HG02884 (cell line): ENCODE results near the gene ASRGL1.
"Not testable (repeated sequence)": the region's sequence is repeated elsewhere in the genome, so short reads cannot be mapped to it uniquely, and the experiment has no call there.

Source experiments
- ATAC-seq: cut with Tn5 transposase; IDR thresholded peaks from one replicate; pipeline ENCODE4 v1.9.1; 2021; ENCODE audit warnings: mild to moderate bottlenecking, moderate library complexity; ENCODE audit not compliant: unreplicated experiment

ASRGL1 gene

DNA sequence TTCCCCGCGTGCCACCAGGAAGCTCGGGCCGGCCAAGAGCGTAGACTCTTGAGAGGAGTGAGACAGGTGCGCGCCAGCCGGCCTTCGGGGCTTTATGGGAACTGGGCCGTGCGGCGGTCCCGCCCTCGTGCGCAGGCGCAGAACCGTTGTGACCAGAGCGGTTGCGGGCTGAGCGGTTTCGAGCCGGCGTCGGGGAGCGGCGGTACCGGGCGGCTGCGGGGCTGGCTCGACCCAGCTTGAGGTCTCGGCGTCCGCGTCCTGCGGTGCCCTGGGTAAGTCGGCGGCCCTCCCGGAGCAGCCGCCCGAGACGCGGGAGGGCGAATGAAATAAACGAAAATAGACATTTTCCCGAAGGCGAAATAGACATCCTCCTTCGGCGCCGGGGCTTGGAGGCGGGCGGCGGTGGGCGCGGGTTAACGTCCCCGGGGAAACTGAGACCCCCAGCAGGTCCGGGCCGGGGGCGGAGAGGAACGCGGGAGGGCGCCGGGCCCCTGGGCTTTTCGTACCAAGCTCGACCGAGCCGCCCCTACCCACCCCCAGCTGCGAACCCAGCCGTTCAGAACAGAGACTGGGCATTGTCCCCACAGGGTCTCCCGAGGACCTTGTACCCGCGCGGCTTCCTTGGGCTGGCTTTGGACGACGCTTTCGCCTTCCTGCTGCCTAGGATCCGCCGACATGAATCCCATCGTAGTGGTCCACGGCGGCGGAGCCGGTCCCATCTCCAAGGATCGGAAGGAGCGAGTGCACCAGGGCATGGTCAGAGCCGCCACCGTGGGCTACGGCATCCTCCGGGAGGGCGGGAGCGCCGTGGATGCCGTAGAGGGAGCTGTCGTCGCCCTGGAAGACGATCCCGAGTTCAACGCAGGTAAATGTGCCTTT is at the start of gene ASRGL1:
TSS of gene ASRGL1 (plus strand) at position 146 of the 879 bp plus-strand sequence. CDS start at position 676, 530 bp downstream.
- ATAC-seq = no peak

- no peak for ATAC-seq
These were observed 41.7 kb upstream of the ASRGL1 start for GRCh38 chr11:62295504-62295903.

- no peak for ATAC-seq
These were observed 38.3 kb upstream of the ASRGL1 start, which contains the start of gene SCGB1D4 for GRCh38 chr11:62298975-62299374. Gene SCGB1D4 (minus strand): TSS chr11:62299075. CDS start chr11:62299010, 65 bp downstream.

GRCh38 chr11:62306227-62306626 is 31.0 kb upstream of the ASRGL1 start:
- no peak for ATAC-seq

GRCh38 chr11:62307950-62308349 is 29.3 kb upstream of the ASRGL1 start:
- ATAC-seq = no peak

DNA sequence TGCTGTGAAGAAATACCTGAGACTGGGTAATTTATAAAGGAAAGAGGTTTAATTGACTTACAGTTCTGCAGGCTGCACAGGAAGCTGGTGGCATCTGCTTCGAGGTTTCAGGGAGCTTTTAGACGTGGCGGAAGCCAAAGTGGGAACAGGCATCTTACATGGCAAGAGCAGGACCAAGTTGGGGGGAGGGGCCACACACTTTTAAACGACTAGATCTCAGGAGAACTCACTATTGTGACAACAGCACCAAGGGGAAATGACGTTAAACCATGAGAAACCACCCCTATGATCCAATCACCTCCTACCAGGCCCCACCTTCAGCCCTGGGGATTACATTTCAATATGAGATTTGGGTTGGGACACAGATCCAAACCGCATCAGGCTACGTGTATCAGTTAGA is 27.3 kb upstream of the ASRGL1 start:
- ATAC-seq = no peak

DNA sequence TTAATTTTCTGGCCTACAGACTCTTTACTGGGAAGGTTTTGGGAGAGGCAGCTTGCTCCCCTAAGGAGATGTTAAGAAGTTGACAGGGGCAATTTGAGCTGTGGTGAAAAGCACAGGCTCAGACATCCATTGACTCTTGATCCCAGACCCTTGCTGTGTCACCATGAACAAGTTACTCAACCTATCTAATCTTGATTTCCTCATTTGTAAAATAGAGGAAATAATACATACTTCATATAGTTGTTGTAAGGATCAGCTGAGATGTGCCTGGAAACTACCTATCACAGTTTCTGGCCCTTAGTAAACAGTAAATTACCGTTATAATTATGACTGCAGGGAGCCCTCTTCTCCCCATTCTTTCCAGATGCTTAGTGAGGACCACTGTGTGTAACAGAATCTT is 21.8 kb upstream of the ASRGL1 start:
- no peak for ATAC-seq

DNA sequence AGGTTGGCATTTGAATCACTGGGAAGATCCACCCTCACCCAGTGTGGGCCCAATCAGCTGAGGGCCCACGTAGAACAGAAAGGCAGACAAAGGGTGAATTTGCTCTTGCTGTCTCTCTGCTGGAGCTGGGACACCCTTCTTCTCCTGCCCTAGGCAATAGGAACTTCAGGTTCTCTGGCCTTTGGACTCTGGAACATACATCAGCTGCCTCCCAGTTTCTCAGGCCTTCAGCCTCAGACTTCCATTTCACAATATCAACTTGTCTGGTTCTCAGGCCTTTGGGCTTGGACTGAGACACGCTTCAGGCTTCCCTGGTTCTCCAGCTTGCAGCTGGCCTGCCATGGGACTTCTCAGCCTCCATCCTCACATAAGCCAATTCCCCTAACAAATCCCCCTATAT is 14.7 kb upstream of the ASRGL1 start:
- no peak for ATAC-seq

DNA sequence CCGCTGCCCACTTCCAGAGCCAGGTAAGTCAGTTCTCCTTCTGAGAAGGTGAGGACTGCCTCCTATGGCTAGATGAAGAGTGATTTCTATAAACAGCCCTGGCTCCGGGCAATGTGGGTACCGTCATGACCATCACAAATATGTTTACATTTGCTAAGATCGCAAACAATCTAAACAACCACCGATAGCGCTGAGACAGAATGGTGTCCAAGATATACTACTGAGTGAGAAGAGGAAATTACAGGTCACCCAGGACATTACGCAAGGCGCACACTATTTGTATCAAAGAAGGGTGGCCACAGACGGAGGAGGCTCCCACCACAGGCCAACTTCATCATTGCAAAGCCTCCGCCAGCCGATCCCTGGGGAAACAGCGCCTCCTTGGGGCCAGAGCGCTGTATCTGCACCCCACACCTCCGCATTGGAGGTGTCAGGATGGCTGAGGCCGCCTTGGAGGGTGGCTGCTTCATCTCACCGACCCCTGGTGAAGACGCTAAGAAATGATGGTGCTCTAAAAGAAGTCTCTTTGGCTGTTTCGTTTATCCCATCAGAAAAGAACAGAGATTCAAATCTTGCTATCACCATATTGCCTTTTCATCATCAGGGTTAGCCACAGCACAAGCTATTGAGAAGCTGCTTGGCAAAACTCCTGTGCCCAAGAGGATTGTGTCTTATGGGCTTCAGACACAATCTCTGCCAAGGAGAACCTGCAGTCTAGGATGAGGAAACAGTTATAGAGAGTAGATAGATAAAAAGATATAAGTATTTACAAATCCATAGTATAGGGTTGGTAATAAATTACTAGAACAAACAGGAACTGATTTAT is 12.3 kb upstream of the ASRGL1 start:
- no peak for ATAC-seq

GRCh38 chr11:62325781-62326180 is 11.5 kb upstream of the ASRGL1 start:
- ATAC-seq = not testable (repeated sequence)

DNA sequence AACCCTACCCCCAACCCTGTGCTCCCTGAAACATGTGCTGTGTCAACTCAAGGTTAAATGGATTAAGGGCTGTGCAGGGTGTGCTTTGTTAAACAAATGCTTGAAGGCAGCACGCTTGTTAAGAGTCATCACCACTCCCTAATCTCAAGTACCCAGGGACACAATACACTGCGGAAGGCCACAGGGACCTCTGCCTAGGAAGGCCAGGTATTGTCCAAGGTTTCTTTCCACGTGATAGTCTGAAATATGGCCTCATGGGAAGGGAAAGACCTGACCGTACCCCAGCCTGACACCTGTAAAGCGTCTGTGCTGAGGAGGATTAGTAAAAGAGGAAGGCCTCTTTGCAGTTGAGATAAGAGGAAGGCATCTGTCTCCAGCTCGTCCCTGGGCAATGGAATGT is 10.5 kb upstream of the ASRGL1 start:
- not testable (repeated sequence) for ATAC-seq

DNA sequence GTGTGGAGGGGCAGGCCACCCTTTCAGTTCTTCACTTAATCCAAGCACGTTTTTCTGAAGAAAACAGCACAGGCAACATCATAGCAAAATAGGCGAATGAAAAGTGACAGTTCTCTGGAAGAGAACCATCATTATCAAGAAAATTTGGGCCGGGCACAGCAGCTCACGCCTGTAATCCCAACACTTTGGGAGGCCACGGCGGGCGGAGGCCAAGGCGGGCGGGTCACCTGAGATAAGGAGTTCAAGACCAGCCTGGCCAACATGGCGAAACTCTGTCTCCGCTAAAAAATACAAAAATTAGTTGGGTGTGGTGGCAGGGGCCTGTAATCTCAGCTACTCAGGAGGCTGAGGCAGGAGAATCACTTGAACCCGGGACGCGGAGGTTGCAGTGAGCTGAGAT is 9.7 kb upstream of the ASRGL1 start:
- ATAC-seq = not testable (repeated sequence)

GRCh38 chr11:62331264-62331663 is 6.0 kb upstream of the ASRGL1 start:
- not testable (repeated sequence) for ATAC-seq

GRCh38 chr11:62333768-62334167 is 3.5 kb upstream of the ASRGL1 start:
- ATAC-seq = no peak

GRCh38 chr11:62336949-62337302 is 322 bp upstream of the ASRGL1 start:
- not testable (repeated sequence) for ATAC-seq

- ATAC-seq = no peak
These were observed 970 bp downstream of the ASRGL1 start for GRCh38 chr11:62338218-62338617.

GRCh38 chr11:62340269-62340901 is 3.1 kb downstream of the ASRGL1 start:
- ATAC-seq = no peak

- ATAC-seq = no peak
These were observed 4.3 kb downstream of the ASRGL1 start for GRCh38 chr11:62341588-62341987.

DNA sequence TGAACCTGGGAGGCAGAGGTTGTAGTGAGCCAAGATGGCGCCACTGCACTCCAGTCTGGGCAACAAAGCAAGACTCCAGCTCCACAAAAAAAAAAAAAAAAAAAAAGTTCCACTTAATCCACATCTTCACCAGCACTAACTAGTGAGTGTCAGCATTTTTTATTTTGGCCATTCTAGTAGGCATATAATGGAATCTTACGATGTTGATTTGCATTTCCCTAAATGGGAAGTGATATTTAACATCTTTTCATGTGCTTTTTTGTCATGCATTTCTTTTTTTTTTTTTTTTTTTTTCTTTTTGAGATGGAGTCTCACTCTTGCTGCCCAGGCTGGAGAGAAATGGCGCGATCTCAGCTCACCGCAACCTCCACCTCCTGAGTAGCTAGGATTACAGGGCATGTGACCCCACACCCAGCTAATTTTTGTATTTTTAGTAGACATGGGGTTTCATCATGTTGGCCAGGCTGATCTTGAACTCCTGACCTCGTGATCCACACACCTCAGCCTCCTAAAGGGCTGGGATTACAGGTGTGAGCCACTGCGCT is 6.5 kb downstream of the ASRGL1 start:
- not testable (repeated sequence) for ATAC-seq

GRCh38 chr11:62344210-62344609 is 7.0 kb downstream of the ASRGL1 start:
- ATAC-seq = no peak

- ATAC-seq = no peak
These were observed 8.6 kb downstream of the ASRGL1 start for GRCh38 chr11:62345861-62346260.
